HG03045 (cell line): ENCODE measurements around the gene HBG2.

Experiments used
- ATAC-seq: cut with Tn5 transposase; IDR thresholded peaks from one replicate; pipeline ENCODE4 v1.9.1; 2021; ENCODE audit warnings: mild to moderate bottlenecking, moderate library complexity; ENCODE audit not compliant: unreplicated experiment

Gene HBG2

DNA sequence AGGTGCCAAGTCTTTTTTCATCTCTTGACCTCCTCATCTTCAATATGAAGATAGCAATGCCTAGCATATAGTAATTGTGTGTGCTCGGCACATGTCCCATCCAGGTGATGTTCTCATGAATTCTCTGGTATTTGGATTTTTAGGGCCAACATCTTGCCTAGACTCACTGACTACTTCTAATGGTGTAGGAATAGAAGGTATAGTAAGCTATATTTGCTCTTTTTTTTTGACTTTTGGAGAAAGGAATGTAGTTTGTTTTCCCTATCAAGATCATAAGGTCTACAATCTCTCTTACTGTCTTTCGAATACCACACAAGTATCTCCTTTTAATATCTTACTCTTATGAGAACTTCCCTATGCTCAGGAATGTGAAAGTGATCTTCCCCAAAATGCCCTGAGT is 23.5 kb downstream of the HBG2 start:
- ATAC-seq, result no peak

DNA sequence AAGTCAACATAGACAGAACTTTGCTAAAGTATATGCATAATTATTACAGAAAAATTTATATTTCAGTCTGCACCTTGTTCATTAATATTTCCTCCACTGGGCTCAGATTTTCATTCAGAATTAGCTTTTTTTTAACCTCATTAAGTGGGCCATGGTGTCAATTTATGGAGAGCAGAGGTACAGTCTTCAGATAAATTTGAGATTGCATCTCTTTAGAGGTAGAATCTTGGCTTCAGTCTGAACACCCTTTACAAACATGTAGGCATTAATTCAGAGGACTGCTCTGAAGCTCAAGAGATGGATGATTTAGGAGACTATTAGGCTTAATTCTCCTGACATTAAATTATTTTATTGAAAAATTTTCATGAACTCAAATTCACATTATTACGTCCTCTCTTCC is 24.3 kb downstream of the HBG2 start:
- ATAC-seq, result no peak

DNA sequence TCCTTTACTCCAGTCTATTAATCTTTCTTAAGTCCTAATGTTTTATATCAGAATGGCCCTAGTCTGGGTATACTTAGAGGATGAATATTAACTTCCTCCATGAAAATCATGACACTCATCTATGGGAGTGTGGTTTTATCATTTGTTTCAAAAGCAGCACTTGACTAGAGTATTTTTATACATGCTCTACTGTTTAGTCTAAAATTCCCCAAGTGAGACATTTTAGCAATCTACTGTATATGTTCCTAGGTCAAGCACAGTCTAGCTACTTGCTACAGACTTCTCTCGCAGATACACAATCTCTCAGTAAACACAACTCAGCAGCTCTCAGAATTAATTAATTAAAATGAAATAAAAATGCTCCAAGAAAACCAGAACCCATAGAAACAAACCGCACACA is 24.8 kb downstream of the HBG2 start:
- no peak for ATAC-seq

DNA sequence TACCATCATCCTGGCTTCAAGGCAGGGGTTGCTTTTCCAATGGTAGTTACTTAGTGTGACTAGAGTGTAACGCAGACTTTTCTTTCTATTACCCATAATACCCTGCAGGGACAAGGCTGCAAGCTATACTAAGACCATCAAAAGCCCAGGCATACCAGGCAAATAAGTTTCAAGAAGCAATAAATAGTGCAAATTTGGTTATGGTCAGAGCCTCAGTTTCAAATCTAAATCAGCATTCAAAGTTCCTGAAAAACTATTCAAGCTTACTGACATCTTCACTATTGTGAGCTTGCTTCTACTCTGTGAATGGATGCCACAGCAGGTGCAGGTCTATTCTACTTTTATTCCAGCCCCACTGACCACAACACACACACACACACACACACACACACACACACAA is 25.2 kb downstream of the HBG2 start:
- peak; percentile 47 for ATAC-seq

DNA sequence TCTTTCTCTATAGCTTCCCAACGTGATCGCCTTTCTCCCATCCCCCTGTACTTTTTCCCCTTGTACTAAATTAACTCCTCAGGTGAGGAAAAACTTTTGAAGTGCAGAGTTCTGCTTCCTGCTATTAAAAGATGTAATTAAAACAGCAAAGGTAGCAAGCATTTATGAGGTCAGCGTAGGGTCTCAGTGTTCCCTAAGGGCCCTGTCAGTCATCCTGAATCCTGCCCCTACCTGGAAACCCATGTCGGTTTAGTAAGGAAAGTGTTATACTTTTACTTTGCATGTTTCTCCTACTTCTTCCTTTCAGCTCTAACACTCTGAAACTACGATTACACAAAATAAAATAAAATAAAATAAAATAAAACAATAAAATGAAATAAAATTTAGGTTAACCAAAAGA is 26.5 kb downstream of the HBG2 start:
- ATAC-seq, result no peak

DNA sequence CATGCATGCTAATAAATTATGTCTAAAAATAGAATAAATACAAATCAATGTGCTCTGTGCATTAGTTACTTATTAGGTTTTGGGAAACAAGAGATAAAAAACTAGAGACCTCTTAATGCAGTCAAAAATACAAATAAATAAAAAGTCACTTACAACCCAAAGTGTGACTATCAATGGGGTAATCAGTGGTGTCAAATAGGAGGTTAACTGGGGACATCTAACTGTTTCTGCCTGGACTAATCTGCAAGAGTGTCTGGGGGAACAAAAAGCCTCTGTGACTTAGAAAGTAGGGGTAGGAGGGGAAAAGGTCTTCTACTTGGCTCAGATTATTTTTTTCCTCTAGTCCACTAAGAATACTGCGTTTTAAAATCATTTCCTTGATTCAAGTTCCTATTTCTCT is 26.9 kb downstream of the HBG2 start:
- ATAC-seq, result no peak

DNA sequence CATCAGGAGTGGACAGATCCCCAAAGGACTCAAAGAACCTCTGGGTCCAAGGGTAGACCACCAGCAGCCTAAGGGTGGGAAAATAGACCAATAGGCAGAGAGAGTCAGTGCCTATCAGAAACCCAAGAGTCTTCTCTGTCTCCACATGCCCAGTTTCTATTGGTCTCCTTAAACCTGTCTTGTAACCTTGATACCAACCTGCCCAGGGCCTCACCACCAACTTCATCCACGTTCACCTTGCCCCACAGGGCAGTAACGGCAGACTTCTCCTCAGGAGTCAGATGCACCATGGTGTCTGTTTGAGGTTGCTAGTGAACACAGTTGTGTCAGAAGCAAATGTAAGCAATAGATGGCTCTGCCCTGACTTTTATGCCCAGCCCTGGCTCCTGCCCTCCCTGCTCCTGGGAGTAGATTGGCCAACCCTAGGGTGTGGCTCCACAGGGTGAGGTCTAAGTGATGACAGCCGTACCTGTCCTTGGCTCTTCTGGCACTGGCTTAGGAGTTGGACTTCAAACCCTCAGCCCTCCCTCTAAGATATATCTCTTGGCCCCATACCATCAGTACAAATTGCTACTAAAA is 27.8 kb downstream of the HBG2 start, which contains the start of gene HBB:
TSS of gene HBB (minus strand) at position 340 of the 579 bp plus-strand sequence. CDS start at position 290, 50 bp downstream.
- ATAC-seq, result no peak

DNA sequence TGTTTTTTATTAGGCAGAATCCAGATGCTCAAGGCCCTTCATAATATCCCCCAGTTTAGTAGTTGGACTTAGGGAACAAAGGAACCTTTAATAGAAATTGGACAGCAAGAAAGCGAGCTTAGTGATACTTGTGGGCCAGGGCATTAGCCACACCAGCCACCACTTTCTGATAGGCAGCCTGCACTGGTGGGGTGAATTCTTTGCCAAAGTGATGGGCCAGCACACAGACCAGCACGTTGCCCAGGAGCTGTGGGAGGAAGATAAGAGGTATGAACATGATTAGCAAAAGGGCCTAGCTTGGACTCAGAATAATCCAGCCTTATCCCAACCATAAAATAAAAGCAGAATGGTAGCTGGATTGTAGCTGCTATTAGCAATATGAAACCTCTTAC is 29.1 kb downstream of the HBG2 start:
- no peak for ATAC-seq

DNA sequence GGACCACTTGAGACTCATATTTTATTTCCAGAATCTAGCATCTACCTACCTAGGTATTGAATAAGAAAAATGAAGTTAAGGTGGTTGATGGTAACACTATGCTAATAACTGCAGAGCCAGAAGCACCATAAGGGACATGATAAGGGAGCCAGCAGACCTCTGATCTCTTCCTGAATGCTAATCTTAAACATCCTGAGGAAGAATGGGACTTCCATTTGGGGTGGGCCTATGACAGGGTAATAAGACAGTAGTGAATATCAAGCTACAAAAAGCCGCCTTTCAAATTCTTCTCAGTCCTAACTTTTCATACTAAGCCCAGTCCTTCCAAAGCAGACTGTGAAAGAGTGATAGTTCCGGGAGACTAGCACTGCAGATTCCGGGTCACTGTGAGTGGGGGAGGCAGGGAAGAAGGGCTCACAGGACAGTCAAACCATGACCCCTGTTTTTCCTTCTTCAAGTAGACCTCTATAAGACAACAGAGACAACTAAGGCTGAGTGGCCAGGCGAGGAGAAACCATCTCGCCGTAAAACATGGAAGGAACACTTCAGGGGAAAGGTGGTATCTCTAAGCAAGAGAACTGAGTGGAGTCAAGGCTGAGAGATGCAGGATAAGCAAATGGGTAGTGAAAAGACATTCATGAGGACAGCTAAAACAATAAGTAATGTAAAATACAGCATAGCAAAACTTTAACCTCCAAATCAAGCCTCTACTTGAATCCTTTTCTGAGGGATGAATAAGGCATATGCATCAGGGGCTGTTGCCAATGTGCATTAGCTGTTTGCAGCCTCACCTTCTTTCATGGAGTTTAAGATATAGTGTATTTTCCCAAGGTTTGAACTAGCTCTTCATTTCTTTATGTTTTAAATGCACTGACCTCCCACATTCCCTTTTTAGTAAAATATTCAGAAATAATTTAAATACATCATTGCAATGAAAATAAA is 29.8 kb downstream of the HBG2 start:
- ATAC-seq, result no peak

DNA sequence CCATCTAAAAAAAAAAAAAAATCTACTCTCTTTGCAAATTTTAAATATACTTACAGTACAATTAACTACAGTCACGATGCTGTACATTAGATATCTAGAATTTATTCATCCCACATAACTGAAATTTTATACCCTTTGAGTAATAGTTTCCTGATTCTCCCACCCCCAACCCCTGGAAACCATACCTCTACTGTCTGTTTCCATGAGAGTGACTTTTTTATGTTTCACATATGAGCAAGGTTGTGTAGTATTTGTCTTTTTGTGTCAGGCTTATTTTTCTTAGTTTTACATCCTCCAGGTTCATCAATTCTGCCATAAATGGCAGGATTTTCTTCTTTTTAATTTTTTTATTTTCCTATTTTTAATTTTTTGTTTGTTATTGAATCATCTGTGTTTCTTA is 30.9 kb downstream of the HBG2 start:
- ATAC-seq, result no peak

DNA sequence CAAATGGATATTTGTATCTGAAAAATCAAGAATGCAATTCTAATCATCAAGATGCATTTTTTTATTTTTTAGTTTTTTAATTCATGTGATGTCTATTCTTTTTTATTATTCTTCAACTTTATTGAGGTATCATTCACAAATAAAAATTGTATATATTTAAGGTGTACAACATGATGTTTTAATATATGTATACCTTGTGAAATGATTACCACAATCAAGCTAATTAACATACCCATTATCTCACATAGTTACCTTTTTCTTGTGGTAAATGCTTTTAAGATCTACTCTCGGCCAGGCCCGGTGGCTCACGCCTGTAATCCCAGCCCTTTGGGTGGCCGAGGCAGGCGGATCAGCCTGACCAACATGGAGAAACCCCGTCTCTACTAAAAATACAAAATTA is 31.4 kb downstream of the HBG2 start:
- no peak for ATAC-seq

DNA sequence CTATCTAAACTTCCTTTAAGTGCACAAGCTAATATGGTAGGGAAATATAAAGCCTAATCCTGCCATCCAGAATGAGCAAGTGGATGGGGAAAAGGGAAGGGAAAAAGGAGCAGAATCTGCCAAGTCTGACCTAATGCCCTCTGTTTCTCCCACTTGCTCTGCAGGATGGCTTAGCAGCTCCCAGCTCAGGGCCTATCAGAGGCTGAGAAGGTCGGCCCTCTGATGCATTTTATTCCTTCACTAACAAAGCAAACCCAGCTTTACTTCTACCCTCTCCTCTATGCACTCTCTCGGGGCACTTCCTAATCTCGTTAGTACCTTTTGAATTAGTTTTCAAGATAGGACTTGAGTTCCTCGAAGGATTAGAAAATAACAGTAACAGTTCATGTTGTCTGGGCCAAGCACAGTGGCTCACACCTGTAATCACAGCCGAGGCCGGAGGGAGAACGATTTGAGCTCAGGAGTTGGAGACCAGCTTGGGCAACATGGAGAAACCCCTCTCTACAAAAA is 44.1 kb downstream of the HBG2 start:
- no peak for ATAC-seq

DNA sequence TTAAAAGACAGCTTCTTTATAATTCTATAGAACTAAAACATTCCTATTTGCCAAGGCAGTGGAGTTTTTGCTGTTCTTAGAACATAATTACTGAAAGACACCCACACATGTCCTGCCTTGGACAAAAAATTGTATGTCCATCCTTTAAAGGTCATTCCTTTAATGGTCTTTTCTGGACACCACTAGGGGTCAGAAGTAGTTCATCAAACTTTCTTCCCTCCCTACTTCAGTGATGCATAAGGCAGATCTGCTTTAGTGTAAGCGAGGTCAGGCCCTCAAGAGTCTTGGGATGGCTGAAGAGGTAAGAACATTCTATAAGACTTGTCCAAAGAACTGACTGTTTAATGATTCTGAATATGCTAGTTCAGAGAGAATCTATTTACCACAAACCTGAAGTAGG is 49.8 kb downstream of the HBG2 start:
- no peak for ATAC-seq

DNA sequence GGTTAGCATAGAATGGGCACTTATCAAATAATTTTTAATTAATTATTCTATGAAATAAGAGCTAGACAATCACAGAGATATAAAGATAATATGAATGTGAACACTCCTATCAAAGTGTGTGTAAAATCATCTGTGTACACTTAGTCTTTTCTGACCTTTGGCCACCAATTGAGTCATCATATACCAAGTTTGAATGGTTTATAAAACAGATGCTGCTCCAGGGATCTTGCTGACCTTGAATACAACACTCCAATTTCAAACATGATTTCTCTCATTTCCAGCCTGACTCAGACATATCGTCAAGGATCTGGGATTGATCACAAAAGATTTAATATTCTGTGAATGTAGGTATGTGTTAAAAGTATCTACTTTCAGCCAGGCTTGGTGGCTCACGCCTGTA is 51.2 kb downstream of the HBG2 start:
- no peak for ATAC-seq
